ENCODE measurements around the gene ITPR1. TPM values are rescaled to one million over a fixed set of nuclear protein-coding genes. Genes with fewer than 3 reads are reported as not detected.

The ITPR1 gene
- total RNA-seq, 4 donors from 2014 or later = 12.1 to 68.7 (median 25.6) TPM

DNA sequence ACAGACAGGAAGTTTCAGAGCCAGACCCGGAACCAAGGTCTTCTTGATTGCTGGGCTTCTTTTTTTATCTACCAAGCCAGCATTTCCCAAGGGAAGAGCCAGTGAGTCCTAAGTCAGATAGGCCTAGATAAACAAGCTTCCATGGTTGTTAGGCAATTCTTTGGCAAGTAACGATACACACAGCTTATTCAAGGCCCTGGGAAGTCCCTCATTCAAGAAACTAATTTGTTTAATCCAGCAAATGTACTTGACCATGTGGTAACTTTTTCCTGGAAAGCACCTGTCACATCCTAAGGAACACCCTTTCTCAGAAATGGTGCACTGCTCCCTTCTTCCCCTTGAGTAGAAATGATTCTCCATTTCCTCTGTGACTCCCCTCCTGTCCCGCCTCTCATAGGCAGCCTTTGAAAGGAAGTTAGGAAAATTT is 209.9 kb downstream of the ITPR1 start:
- TF ChIP-seq, protein P1, sequence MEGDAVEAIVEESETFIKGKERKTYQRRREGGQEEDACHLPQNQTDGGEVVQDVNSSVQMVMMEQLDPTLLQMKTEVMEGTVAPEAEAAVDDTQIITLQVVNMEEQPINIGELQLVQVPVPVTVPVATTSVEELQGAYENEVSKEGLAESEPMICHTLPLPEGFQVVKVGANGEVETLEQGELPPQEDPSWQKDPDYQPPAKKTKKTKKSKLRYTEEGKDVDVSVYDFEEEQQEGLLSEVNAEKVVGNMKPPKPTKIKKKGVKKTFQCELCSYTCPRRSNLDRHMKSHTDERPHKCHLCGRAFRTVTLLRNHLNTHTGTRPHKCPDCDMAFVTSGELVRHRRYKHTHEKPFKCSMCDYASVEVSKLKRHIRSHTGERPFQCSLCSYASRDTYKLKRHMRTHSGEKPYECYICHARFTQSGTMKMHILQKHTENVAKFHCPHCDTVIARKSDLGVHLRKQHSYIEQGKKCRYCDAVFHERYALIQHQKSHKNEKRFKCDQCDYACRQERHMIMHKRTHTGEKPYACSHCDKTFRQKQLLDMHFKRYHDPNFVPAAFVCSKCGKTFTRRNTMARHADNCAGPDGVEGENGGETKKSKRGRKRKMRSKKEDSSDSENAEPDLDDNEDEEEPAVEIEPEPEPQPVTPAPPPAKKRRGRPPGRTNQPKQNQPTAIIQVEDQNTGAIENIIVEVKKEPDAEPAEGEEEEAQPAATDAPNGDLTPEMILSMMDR (IDR thresholded peaks at IDR 0.05) = no peak
- TF ChIP-seq POLR2A (IDR thresholded peaks at IDR 0.05) = no peak
- intact Hi-C loops (cut with DNase I) = no loop called here
- Histone ChIP-seq H3K4me3 (no peak overlapping the region), H3K36me3 (peaks cover 0 to 45% (median 0%) of the 10 kb centered on the region in 3 donors), H3K27me3 (no peaks in the 10 kb centered on the region), H3K9me3 (no peaks in the 10 kb centered on the region), H3K27ac (peak overlapping the region in 2 of 4 donors; percentile 41 to 45), H3K4me1 (peaks cover 10 to 14% (median 12%) of the 10 kb centered on the region in 3 donors)
- no peak for DNase-seq
- WGBS, 2 donors = 32 to 42% methylated on average over 3 of the region's 3 CpGs

DNA sequence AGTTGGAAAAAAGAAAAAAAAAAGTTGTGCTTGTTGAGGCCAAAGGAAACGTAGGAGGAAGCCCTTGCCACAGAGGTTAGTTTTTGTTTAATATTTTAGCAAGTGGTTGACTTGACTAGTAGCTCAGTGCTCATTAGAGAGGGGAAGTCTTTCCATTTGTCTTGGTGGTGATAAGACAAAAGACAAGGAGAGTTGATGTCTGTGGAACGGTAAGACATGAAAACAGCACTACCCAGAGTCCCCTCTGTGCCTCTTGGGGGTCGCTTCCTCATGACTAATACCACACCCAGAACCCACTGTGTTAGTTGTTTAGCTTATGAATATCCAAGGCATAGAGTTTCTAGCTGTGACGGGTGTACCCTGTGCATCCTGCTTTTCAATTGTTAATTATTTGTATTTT is 211.4 kb downstream of the ITPR1 start:
- H3K36me3 ChIP-seq = peaks cover 0 to 44% (median 0%) of the 10 kb centered on the region in 3 donors
- H3K27me3 ChIP-seq = no peaks in the 10 kb centered on the region

DNA sequence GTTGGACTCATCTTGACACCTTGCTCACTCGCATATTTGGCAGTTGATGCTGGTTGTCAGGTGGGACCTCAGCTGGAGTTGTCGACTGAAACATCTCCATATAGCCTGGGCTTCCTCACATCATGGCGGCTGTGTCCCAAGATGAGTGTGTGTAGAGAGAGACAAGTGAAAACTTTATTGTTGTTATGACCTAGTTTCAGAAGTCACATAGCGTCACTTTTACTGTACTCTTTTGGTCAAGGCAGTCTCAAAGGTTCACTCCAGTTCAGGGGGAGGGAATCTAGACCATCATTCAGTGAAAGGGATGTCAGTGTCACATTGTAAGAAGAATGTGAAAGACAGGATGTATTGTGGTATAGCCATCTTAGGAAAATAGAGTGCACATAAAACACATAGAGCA is 214.2 kb downstream of the ITPR1 start:
- H3K27ac ChIP-seq = no peak overlapping the region
- WGBS, 2 donors = 88 to 91% methylated on average over 4 of the region's 4 CpGs
- H3K4me3 ChIP-seq = no peak overlapping the region
- peaks cover 10 to 26% (median 16%) of the 10 kb centered on the region in 3 donors for H3K4me1 ChIP-seq
- intact Hi-C loops (cut with DNase I) = no loop called here
- H3K9me3 ChIP-seq = no peaks in the 10 kb centered on the region
- peaks cover 0 to 36% (median 0%) of the 10 kb centered on the region in 3 donors for H3K36me3 ChIP-seq
- no peak for DNase-seq
- H3K27me3 ChIP-seq = no peaks in the 10 kb centered on the region
- TF ChIP-seq POLR2A (IDR thresholded peaks at IDR 0.05) = no peak
- TF ChIP-seq, protein P1 (IDR thresholded peaks at IDR 0.05) = no peak

More for the DNA sequence above, 211.4 kb downstream of the ITPR1 start:
- TF ChIP-seq POLR2A (IDR thresholded peaks at IDR 0.05) = no peak
- TF ChIP-seq, protein P1 (IDR thresholded peaks at IDR 0.05) = no peak
- Histone ChIP-seq H3K9me3 (no peaks in the 10 kb centered on the region), H3K4me1 (peaks cover 10 to 14% (median 12%) of the 10 kb centered on the region in 3 donors), H3K27ac (no peak overlapping the region), H3K4me3 (no peak overlapping the region)
- intact Hi-C loops (cut with DNase I) = no loop called here
- no peak for DNase-seq
- WGBS, 2 donors = 71 to 78% methylated on average over 4 of the region's 4 CpGs

DNA sequence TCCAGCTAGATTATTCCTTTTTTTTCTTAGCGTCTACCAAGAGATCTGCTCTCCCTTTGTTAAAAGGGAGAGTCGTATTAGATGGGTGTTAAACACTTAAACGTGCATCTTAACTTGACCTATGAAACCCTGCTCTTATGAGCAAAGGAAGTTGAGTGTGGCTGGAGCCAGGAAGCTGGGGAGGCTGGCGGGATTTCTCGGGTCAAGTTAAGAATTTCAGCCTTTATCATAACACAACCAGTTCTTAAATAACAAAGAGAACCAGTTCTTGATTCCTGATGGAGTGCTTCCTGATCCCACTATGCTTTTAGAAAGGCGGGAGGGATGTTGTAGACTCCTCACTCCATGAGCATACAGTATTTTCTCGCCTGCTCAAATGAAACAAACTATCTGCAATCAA is 215.1 kb downstream of the ITPR1 start:
- WGBS, 2 donors = 71 to 76% methylated on average over 7 of the region's 7 CpGs
- TF ChIP-seq, protein P1 (IDR thresholded peaks at IDR 0.05) = no peak
- no peak for TF ChIP-seq POLR2A (IDR thresholded peaks at IDR 0.05)
- intact Hi-C loops (cut with DNase I) = no loop called here

DNA sequence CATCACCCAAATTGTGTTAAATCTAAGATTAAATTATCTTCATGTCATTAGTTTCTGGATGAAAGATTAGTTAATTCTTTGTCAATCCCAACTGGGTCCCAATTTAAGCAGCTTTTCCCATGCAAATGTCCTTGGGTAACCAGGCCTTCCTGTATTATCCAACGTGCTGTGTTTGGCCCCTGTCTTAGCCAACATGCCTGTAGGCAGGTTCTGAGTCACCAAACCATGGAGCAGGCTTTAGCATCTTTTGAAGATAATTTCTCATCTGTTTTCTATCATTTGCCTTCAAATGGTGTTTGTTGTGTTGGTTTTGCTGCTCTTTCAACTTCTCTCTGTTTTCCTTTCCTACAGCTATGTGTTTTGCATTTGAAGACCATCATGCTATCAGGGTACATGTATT is 216.2 kb downstream of the ITPR1 start:
- WGBS, 2 donors = 5 to 11% methylated on average over 1 of the region's 1 CpG
- intact Hi-C loops (cut with DNase I) = no loop called here
- Histone ChIP-seq H3K27ac (no peak overlapping the region), H3K4me1 (peaks cover 0 to 17% (median 3%) of the 10 kb centered on the region in 3 donors), H3K4me3 (no peak overlapping the region), H3K9me3 (no peaks in the 10 kb centered on the region), H3K27me3 (no peaks in the 10 kb centered on the region), H3K36me3 (peaks cover 0 to 33% (median 0%) of the 10 kb centered on the region in 3 donors)
- no peak for TF ChIP-seq POLR2A (IDR thresholded peaks at IDR 0.05)
- no peak for DNase-seq

More for the DNA sequence above, 215.1 kb downstream of the ITPR1 start:
- Histone ChIP-seq H3K4me3 (no peak overlapping the region), H3K9me3 (no peaks in the 10 kb centered on the region), H3K36me3 (peaks cover 0 to 34% (median 0%) of the 10 kb centered on the region in 3 donors), H3K4me1 (peaks cover 3 to 20% (median 7%) of the 10 kb centered on the region in 3 donors), H3K27ac (no peak overlapping the region), H3K27me3 (no peaks in the 10 kb centered on the region)
- no peak for DNase-seq

All from esophagus squamous epithelium (tissue), 5 donors.